ENCODE data around the gene ZCCHC7. TPM values are rescaled to one million over a fixed set of nuclear protein-coding genes. Genes with fewer than 3 reads are reported as not detected.
"Not testable (repeated sequence)": the region's sequence is repeated elsewhere in the genome, so short reads cannot be mapped to it uniquely, and the experiment has no call there.

Gene ZCCHC7
- total RNA-seq, 1 donor from 2014 or later: 12.0 TPM

DNA sequence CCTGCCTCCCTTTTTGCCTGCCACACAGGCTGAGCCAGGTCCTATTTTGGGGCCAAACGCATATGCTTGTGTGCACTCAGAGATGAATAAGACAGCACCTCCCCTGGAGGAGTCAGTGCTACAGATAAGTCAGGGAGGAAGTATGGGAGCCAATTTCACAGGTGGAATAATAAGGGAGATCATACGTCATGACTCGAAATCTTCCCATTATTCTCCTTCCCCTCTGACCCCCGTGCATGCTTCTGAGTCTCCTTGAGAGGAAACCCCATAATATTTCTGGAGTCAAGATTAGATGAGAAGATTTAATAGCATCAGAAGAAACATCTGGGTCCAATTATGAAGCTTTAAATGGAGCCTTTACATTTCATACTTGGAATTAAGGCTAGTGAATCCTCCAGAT, 15.1 kb upstream of the ZCCHC7 start:
- Mint-ChIP-seq H3K4me1 (ENCODE audit: unreplicated experiment) (no peaks in the 10 kb centered on the region), H3K27ac (ENCODE audit: unreplicated experiment) (no peak overlapping the region), H3K4me3 (ENCODE audit: unreplicated experiment) (no peak overlapping the region), H3K36me3 (ENCODE audit: low read depth, unreplicated experiment) (no peaks in the 10 kb centered on the region), H3K9me3 (ENCODE audit: unreplicated experiment) (no peaks in the 10 kb centered on the region), H3K27me3 (ENCODE audit: unreplicated experiment) (no peaks in the 10 kb centered on the region)
- TF ChIP-seq, protein P1, sequence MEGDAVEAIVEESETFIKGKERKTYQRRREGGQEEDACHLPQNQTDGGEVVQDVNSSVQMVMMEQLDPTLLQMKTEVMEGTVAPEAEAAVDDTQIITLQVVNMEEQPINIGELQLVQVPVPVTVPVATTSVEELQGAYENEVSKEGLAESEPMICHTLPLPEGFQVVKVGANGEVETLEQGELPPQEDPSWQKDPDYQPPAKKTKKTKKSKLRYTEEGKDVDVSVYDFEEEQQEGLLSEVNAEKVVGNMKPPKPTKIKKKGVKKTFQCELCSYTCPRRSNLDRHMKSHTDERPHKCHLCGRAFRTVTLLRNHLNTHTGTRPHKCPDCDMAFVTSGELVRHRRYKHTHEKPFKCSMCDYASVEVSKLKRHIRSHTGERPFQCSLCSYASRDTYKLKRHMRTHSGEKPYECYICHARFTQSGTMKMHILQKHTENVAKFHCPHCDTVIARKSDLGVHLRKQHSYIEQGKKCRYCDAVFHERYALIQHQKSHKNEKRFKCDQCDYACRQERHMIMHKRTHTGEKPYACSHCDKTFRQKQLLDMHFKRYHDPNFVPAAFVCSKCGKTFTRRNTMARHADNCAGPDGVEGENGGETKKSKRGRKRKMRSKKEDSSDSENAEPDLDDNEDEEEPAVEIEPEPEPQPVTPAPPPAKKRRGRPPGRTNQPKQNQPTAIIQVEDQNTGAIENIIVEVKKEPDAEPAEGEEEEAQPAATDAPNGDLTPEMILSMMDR (IDR thresholded peaks at IDR 0.05; ENCODE audit: unreplicated experiment): no peak
- no peak for DNase-seq (ENCODE audit: low spot score)

DNA sequence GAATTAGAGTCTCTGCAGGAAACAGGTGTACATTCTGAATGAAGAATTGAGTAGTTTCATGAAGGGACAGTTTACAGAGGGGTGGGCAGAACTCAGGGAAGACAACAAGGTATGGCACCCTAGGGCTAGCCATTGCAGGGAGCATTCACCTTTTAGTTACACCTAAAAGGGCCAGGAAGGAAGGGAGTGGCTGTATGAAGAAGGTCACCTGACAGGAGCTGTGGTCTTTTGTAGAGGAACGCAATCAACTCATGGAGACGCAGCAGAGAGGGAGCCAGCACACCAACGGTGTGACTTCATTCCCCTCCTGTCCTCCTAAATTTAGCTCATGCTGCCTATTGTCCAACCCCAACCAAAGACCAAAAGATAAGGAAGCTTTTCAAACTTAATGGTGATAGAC, 12.7 kb upstream of the ZCCHC7 start:
- TF ChIP-seq, protein P1 (IDR thresholded peaks at IDR 0.05; ENCODE audit: unreplicated experiment): no peak
- Mint-ChIP-seq H3K9me3 (ENCODE audit: unreplicated experiment) (no peaks in the 10 kb centered on the region), H3K27me3 (ENCODE audit: unreplicated experiment) (no peaks in the 10 kb centered on the region), H3K4me3 (ENCODE audit: unreplicated experiment) (no peak overlapping the region), H3K4me1 (ENCODE audit: unreplicated experiment) (peaks cover 2% of the 10 kb centered on the region), H3K27ac (ENCODE audit: unreplicated experiment) (no peak overlapping the region), H3K36me3 (ENCODE audit: low read depth, unreplicated experiment) (no peaks in the 10 kb centered on the region)
- DNase-seq (ENCODE audit: low spot score): no peak

DNA sequence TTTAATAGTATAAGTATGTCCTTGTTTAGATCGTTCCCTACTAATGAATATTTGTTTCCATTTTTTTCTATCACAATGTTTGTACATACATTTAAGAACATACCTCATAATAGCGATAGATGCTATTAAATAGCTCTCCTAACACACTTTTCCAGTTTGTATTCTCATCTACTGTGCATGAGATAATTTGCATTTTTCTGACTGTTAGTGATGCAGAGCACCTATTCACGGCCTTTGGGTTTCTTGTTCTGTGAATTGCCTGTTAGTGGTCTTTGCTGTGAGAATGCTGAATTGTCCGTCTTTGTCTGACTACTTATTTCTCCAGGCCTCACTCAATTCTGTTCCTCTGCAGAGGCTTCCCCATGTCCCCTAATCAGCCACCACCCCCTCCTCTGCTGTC, 5.9 kb upstream of the ZCCHC7 start:
- H3K27me3 Mint-ChIP-seq (ENCODE audit: unreplicated experiment); H3K27ac Mint-ChIP-seq (ENCODE audit: unreplicated experiment); H3K9me3 Mint-ChIP-seq (ENCODE audit: unreplicated experiment); H3K4me3 Mint-ChIP-seq (ENCODE audit: unreplicated experiment); DNase-seq (ENCODE audit: low spot score); H3K4me1 Mint-ChIP-seq (ENCODE audit: unreplicated experiment); H3K36me3 Mint-ChIP-seq (ENCODE audit: low read depth, unreplicated experiment): not testable (repeated sequence)

DNA sequence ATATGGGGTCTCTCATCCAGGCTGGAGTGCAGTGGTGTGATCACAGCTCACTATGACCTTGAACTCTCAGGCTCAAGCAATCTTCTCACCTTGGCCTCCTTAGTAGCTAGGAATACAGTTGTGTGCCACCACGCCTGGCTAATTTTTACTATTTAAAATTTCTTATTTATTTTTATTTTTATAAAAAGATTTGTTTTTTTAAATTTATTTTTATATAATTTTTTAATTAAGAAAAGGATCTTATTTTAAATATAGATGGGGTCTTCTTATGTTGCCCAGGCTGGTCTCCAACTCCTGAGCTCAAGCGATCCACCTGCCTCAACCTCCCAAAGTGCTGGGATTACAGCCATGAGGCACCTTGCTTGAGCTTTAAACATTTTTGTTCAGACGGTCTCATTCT, 2.4 kb upstream of the ZCCHC7 start:
- DNase-seq (ENCODE audit: low spot score): no peak
- peaks cover 5% of the 10 kb centered on the region for H3K27me3 Mint-ChIP-seq (ENCODE audit: unreplicated experiment)
- H3K27ac Mint-ChIP-seq (ENCODE audit: unreplicated experiment): no peak overlapping the region
- H3K36me3 Mint-ChIP-seq (ENCODE audit: low read depth, unreplicated experiment): no peaks in the 10 kb centered on the region
- no peaks in the 10 kb centered on the region for H3K9me3 Mint-ChIP-seq (ENCODE audit: unreplicated experiment)
- TF ChIP-seq, protein P1 (IDR thresholded peaks at IDR 0.05; ENCODE audit: unreplicated experiment): no peak
- H3K4me3 Mint-ChIP-seq (ENCODE audit: unreplicated experiment): no peak overlapping the region
- peaks cover 12% of the 10 kb centered on the region for H3K4me1 Mint-ChIP-seq (ENCODE audit: unreplicated experiment)

DNA sequence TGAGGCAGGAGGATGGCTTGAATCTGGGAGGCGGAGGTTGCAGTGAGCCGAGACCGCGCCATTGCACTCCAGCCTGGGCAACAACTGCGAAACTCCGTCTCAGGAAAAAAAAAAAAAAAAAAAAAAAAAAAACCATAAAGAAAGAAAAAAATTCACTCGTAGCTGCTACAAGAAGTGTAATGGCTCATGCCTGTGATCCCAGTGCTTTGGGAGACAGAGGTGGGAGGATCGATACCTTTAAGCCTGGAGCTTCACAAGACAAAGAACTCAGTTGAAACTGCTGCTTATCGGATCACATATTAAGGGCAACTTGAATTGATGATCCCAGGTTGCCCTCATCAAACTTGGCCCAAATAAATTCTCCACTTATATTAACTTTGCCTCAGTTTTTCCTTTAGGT, 1.0 kb upstream of the ZCCHC7 start:
- peak overlapping the region; percentile 98 for H3K4me3 Mint-ChIP-seq (ENCODE audit: unreplicated experiment)
- no peaks in the 10 kb centered on the region for H3K9me3 Mint-ChIP-seq (ENCODE audit: unreplicated experiment)
- TF ChIP-seq, protein P1 (IDR thresholded peaks at IDR 0.05; ENCODE audit: unreplicated experiment): no peak
- H3K4me1 Mint-ChIP-seq (ENCODE audit: unreplicated experiment): peaks cover 15% of the 10 kb centered on the region
- no peaks in the 10 kb centered on the region for H3K36me3 Mint-ChIP-seq (ENCODE audit: low read depth, unreplicated experiment)
- H3K27ac Mint-ChIP-seq (ENCODE audit: unreplicated experiment): no peak overlapping the region
- H3K27me3 Mint-ChIP-seq (ENCODE audit: unreplicated experiment): peaks cover 5% of the 10 kb centered on the region
- DNase-seq (ENCODE audit: low spot score): no peak

DNA sequence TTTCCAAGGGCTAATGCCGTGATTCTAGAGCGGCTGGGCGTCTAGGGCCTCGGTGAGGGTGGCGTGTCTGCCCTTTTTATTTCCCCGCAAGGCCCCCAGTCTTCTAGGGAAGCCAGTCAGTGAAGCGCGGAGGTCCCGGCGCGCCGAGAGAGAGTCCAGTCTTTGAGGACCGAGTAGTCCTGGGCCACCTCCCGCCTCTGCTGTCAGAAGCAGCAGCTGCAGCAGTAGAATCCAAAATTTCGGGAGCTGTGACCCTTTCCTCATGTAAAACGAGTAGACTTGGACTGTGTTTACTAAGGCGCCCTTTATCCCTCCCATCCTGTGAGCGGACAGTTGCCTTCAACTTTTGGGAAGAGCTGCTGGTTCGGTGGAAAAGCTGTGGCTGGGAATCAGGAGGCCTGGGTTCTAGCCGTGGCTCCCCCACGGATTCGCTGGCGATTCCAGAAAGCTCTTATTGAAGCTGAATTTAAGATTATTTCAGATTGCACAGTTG, 515 bp downstream of the ZCCHC7 start:
- not testable (repeated sequence) for H3K9me3 Mint-ChIP-seq (ENCODE audit: unreplicated experiment); DNase-seq (ENCODE audit: low spot score); H3K36me3 Mint-ChIP-seq (ENCODE audit: low read depth, unreplicated experiment); H3K4me1 Mint-ChIP-seq (ENCODE audit: unreplicated experiment); H3K27me3 Mint-ChIP-seq (ENCODE audit: unreplicated experiment)
- H3K27ac Mint-ChIP-seq (ENCODE audit: unreplicated experiment): peak overlapping the region; percentile 93
- peak overlapping the region; percentile 98 for H3K4me3 Mint-ChIP-seq (ENCODE audit: unreplicated experiment)
